AG09319 (cell line): ENCODE measurements around the gene PRRG4.

Experiments used
- DNase-seq: peaks from one replicate; pipeline ENCODE4 v3.0.0-alpha.2; 2010; ENCODE audit warnings: low read depth; ENCODE audit errors: extremely low read depth
- CTCF ChIP-seq: IDR thresholded peaks from 2 replicates; pipeline ENCODE4 v1.5.1; 2011; ENCODE audit warnings: low read depth, mild to moderate bottlenecking, inconsistent platforms, low read length, moderate library complexity

Gene PRRG4

GRCh38 chr11:32830796-32831195, 1.1 kb downstream of the PRRG4 start:
- TF ChIP-seq CTCF: no peak
- DNase-seq: no peak

DNA sequence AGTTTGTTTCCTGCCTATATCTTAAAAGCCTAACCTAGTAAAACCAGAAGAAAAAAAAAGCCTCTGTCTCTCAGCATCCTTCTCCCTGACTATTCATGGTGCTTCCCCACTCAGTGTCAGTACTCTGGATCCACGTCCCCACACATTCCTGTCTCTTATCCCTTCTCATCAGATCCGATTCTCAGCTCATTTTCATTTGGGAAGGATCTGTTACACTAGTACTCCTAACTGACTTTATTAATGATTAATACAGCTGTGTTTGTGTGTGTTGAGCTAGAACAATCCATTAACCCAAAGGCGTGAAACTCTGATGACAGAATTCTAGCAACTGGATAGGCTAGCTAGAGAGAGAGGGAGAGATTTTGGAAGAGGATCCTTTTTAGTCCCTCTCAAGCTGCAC, 1.5 kb downstream of the PRRG4 start:
- TF ChIP-seq CTCF: no peak
- no peak for DNase-seq

- DNase-seq: no peak
- no peak for TF ChIP-seq CTCF
These were observed 4.2 kb downstream of the PRRG4 start for GRCh38 chr11:32833921-32834320.

DNA sequence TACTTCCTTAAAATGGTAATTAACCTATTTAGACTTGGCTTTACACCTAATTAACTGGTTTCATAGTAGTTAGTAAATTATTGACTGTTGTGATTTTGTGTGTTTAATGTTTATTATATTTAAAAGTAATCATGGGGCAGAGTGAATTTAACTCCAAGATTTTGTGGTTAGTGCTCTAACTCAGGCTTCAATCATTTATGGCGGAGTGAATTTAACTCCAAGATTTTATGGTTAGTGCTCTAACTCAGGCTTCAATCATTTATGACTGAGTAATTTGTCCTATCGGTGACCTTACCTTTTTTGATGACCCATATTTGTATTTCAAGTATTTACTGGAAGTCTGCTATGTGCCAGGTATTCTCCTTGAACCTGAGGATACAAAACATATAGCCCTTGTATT, 7.2 kb downstream of the PRRG4 start:
- TF ChIP-seq CTCF: no peak
- DNase-seq: no peak

GRCh38 chr11:32838505-32839274, 9.0 kb downstream of the PRRG4 start:
- DNase-seq: no peak
- no peak for TF ChIP-seq CTCF

DNA sequence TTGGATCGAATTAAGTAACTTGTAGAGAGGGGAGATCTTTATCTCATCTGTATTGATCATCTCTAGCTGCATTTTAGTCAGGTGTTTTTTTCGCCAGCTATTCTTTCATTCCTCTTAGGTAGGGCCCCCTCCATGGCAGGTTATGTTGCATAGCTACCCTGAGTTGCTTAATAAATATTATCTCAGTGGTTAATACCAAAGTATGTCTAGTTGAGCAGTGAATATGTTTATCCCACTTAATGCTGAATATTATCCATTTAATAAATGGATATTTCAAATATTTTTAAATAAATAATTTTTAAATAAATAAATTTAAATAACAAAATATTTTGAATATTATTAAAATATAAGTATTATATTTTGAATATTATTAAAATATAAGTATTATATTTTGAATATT, 9.6 kb downstream of the PRRG4 start:
- no peak for TF ChIP-seq CTCF
- no peak for DNase-seq

DNA sequence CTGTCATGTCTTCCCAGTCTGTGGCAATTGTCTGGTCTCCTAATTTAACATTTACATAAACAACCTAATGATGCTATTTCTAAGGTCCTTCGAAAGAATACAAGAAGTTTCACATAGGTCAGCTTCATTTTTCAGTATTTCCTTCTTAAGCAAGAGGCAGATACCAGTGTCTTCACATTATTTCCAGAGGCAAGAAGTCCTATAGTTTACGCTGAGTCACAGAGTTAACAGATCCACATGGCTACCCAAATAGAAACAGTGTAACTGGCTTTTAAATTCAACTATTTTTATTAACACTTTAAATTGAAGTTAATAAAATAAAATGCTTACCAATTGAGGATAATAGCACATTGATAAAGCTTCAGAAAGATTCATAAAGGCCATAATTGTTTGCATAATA, 10.9 kb downstream of the PRRG4 start:
- no peak for DNase-seq
- TF ChIP-seq CTCF: no peak
